WTC11 (cell line): Measurements from ENCODE around the gene RALY. TPM values are rescaled to one million over a fixed set of nuclear protein-coding genes. Genes with fewer than 3 reads are reported as not detected.

Source experiments
- ATAC-seq: fragments of 200-7000 bp; cut with Tn5 transposase; 2 replicates; pipeline ENCODE4 v1.10.0; 2021; ENCODE audit warnings: mild to moderate bottlenecking, moderate library complexity
- CTCF ChIA-PET: fragments of 300-600 bp; sonication (Branson Sonifier 250); formaldehyde crosslinking; loops from one replicate; lab custom pipeline; 2021; ENCODE audit warnings: antibody characterized with exemption; lab: Charles Lee
- POLR2A ChIA-PET: fragments of 350-600 bp; sonication (Branson Sonifier 250); formaldehyde crosslinking; loops from one replicate; lab custom pipeline; 2021; ENCODE audit warnings: antibody characterized with exemption; lab: Charles Lee
- DNase-seq: peaks from one replicate; pipeline ENCODE4 v3.0.0; 2021; ENCODE audit warnings: low spot score
- H3K27ac Mint-ChIP-seq: 2 replicates; pipeline ENCODE4 v1.8.0; 2021; ENCODE audit warnings: mixed read lengths
- H3K27me3 Mint-ChIP-seq: 2 replicates; pipeline ENCODE4 v1.8.0; 2021; ENCODE audit warnings: low read depth, mild to moderate bottlenecking, moderate library complexity, mixed read lengths
- H3K36me3 Mint-ChIP-seq: 2 replicates; pipeline ENCODE4 v1.8.0; 2021; ENCODE audit warnings: mixed read lengths
- H3K4me1 Mint-ChIP-seq: 2 replicates; pipeline ENCODE4 v1.8.0; 2022; ENCODE audit warnings: mixed read lengths
- H3K4me3 Mint-ChIP-seq: 2 replicates; pipeline ENCODE4 v1.8.0; 2021; ENCODE audit warnings: mild to moderate bottlenecking, moderate library complexity, mixed read lengths
- H3K9me3 Mint-ChIP-seq: 2 replicates; pipeline ENCODE4 v1.8.0; 2021; ENCODE audit warnings: mixed read lengths
- ARID4B ChIP-seq: sonication (generic); formaldehyde crosslinking; IDR thresholded peaks from 2 replicates; pipeline ENCODE4 v1.8.0; 2023; ENCODE audit warnings: missing genetic modification reagents, mild to moderate bottlenecking, borderline replicate concordance
- CREB1 ChIP-seq: sonication (generic); formaldehyde crosslinking; IDR thresholded peaks from 2 replicates; pipeline ENCODE4 v1.8.0; 2023; ENCODE audit warnings: mild to moderate bottlenecking, missing genetic modification reagents
- ELF4 ChIP-seq: sonication (generic); formaldehyde crosslinking; IDR thresholded peaks from 2 replicates; pipeline ENCODE4 v1.8.1; 2022; ENCODE audit warnings: low read depth, mild to moderate bottlenecking, moderate library complexity, missing genetic modification reagents
- ESRRA ChIP-seq: sonication (generic); formaldehyde crosslinking; IDR thresholded peaks from 2 replicates; pipeline ENCODE4 v1.8.1; 2022; ENCODE audit warnings: mild to moderate bottlenecking, missing genetic modification reagents, borderline replicate concordance
- FOXK1 ChIP-seq: sonication (generic); formaldehyde crosslinking; IDR thresholded peaks from 2 replicates; pipeline ENCODE4 v1.8.0; 2022; ENCODE audit warnings: mild to moderate bottlenecking, moderate library complexity, missing genetic modification reagents
- HMGA2 ChIP-seq: fragments of 250-450 bp; sonication (Bioruptor Pico); IDR thresholded peaks from 2 replicates; pipeline ENCODE4 v1.4.0; 2021; ENCODE audit warnings: mild to moderate bottlenecking, moderate library complexity
- HMGXB4 ChIP-seq: sonication (generic); formaldehyde crosslinking; IDR thresholded peaks from 2 replicates; pipeline ENCODE4 v1.8.1; 2023; ENCODE audit warnings: mild to moderate bottlenecking, moderate library complexity, missing genetic modification reagents
- IRF2 ChIP-seq: sonication (generic); formaldehyde crosslinking; IDR thresholded peaks from 2 replicates; pipeline ENCODE4 v1.8.0; 2022; ENCODE audit warnings: low read depth, missing genetic modification reagents, borderline replicate concordance
- JUN ChIP-seq: sonication (generic); formaldehyde crosslinking; IDR thresholded peaks from 2 replicates; pipeline ENCODE4 v1.8.0; 2023; ENCODE audit warnings: mild to moderate bottlenecking, missing genetic modification reagents
- MYBL2 ChIP-seq: sonication (generic); formaldehyde crosslinking; IDR thresholded peaks from 2 replicates; pipeline ENCODE4 v1.8.1; 2023; ENCODE audit warnings: mild to moderate bottlenecking, moderate library complexity, missing genetic modification reagents
- SMAD4 ChIP-seq: sonication (generic); formaldehyde crosslinking; IDR thresholded peaks from 2 replicates; pipeline ENCODE4 v1.8.0; 2022; ENCODE audit warnings: mild to moderate bottlenecking, missing genetic modification reagents
- TEAD4 ChIP-seq: sonication (generic); formaldehyde crosslinking; IDR thresholded peaks from 2 replicates; pipeline ENCODE4 v1.8.0; 2022; ENCODE audit warnings: mild to moderate bottlenecking, missing genetic modification reagents
- USF2 ChIP-seq: sonication (generic); formaldehyde crosslinking; IDR thresholded peaks from 2 replicates; pipeline ENCODE4 v1.8.1; 2023; ENCODE audit warnings: mild to moderate bottlenecking, missing genetic modification reagents, moderate library complexity
- ZBTB43 ChIP-seq: sonication (generic); formaldehyde crosslinking; IDR thresholded peaks from 2 replicates; pipeline ENCODE4 v1.8.1; 2023; ENCODE audit warnings: mild to moderate bottlenecking, missing genetic modification reagents
- ZNF138 ChIP-seq: sonication (generic); formaldehyde crosslinking; conservative IDR thresholded peaks from 2 replicates; pipeline ENCODE4 v1.8.1; 2022; ENCODE audit warnings: mild to moderate bottlenecking, moderate library complexity, missing genetic modification reagents
- ZNF281 ChIP-seq: sonication (generic); formaldehyde crosslinking; IDR thresholded peaks from 2 replicates; pipeline ENCODE4 v1.8.0; 2023; ENCODE audit warnings: mild to moderate bottlenecking, missing genetic modification reagents
- total RNA-seq: library from RNA; stranded (reverse); gene quantifications from 3 replicates; pipeline ENCODE4 v1.2.3, GENCODE V29; 2021
- TF ChIP-seq, protein P1 (sequence below): sonication (generic); formaldehyde crosslinking; IDR thresholded peaks from 2 replicates; pipeline ENCODE4 v1.8.0; 2023; ENCODE audit warnings: missing genetic modification reagents
- TF ChIP-seq, protein P2 (sequence below): sonication (generic); formaldehyde crosslinking; IDR thresholded peaks from 2 replicates; pipeline ENCODE4 v1.8.1; 2023; ENCODE audit warnings: mild to moderate bottlenecking, missing genetic modification reagents
- TF ChIP-seq, protein P3 (sequence below): fragments of 250-450 bp; sonication (Bioruptor Pico); IDR thresholded peaks from 2 replicates; pipeline ENCODE4 v1.9.0; 2021; ENCODE audit warnings: mild to moderate bottlenecking, borderline replicate concordance

Gene RALY
- total RNA-seq, 1 experiment from 2014 or later: 164 TPM

GRCh38 chr20:33985830-33986229 is 7.9 kb upstream of the RALY start:
- H3K27me3 Mint-ChIP-seq: no peaks in the 10 kb centered on the region
- H3K4me3 Mint-ChIP-seq: no peak overlapping the region
- H3K9me3 Mint-ChIP-seq: no peaks in the 10 kb centered on the region
- no peak for DNase-seq
- ATAC-seq: no peak
- peaks cover 3% of the 10 kb centered on the region; the same call in 1 of the 2 replicates for H3K36me3 Mint-ChIP-seq
- TF ChIP-seq ZBTB43 (CRISPR knock-in tag): no peak
- TF ChIP-seq ESRRA (CRISPR knock-in tag): no peak
- TF ChIP-seq HMGA2 (CRISPR knock-in tag): no peak
- TF ChIP-seq MYBL2 (CRISPR knock-in tag): no peak
- no peak for TF ChIP-seq ARID4B (CRISPR knock-in tag)
- no peak for TF ChIP-seq ZNF281 (CRISPR knock-in tag)
- no peak for TF ChIP-seq TEAD4
- no peak for TF ChIP-seq SMAD4 (CRISPR knock-in tag)
- TF ChIP-seq, protein P1, sequence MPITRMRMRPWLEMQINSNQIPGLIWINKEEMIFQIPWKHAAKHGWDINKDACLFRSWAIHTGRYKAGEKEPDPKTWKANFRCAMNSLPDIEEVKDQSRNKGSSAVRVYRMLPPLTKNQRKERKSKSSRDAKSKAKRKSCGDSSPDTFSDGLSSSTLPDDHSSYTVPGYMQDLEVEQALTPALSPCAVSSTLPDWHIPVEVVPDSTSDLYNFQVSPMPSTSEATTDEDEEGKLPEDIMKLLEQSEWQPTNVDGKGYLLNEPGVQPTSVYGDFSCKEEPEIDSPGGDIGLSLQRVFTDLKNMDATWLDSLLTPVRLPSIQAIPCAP (CRISPR knock-in tag): no peak
- no peak for TF ChIP-seq FOXK1 (CRISPR knock-in tag)
- TF ChIP-seq ELF4: no peak
- no peak for TF ChIP-seq CREB1 (CRISPR knock-in tag)
- TF ChIP-seq, protein P2, sequence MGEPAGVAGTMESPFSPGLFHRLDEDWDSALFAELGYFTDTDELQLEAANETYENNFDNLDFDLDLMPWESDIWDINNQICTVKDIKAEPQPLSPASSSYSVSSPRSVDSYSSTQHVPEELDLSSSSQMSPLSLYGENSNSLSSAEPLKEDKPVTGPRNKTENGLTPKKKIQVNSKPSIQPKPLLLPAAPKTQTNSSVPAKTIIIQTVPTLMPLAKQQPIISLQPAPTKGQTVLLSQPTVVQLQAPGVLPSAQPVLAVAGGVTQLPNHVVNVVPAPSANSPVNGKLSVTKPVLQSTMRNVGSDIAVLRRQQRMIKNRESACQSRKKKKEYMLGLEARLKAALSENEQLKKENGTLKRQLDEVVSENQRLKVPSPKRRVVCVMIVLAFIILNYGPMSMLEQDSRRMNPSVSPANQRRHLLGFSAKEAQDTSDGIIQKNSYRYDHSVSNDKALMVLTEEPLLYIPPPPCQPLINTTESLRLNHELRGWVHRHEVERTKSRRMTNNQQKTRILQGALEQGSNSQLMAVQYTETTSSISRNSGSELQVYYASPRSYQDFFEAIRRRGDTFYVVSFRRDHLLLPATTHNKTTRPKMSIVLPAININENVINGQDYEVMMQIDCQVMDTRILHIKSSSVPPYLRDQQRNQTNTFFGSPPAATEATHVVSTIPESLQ: no peak
- TF ChIP-seq, protein P3, sequence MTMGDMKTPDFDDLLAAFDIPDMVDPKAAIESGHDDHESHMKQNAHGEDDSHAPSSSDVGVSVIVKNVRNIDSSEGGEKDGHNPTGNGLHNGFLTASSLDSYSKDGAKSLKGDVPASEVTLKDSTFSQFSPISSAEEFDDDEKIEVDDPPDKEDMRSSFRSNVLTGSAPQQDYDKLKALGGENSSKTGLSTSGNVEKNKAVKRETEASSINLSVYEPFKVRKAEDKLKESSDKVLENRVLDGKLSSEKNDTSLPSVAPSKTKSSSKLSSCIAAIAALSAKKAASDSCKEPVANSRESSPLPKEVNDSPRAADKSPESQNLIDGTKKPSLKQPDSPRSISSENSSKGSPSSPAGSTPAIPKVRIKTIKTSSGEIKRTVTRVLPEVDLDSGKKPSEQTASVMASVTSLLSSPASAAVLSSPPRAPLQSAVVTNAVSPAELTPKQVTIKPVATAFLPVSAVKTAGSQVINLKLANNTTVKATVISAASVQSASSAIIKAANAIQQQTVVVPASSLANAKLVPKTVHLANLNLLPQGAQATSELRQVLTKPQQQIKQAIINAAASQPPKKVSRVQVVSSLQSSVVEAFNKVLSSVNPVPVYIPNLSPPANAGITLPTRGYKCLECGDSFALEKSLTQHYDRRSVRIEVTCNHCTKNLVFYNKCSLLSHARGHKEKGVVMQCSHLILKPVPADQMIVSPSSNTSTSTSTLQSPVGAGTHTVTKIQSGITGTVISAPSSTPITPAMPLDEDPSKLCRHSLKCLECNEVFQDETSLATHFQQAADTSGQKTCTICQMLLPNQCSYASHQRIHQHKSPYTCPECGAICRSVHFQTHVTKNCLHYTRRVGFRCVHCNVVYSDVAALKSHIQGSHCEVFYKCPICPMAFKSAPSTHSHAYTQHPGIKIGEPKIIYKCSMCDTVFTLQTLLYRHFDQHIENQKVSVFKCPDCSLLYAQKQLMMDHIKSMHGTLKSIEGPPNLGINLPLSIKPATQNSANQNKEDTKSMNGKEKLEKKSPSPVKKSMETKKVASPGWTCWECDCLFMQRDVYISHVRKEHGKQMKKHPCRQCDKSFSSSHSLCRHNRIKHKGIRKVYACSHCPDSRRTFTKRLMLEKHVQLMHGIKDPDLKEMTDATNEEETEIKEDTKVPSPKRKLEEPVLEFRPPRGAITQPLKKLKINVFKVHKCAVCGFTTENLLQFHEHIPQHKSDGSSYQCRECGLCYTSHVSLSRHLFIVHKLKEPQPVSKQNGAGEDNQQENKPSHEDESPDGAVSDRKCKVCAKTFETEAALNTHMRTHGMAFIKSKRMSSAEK (CRISPR knock-in tag): no peak
- no peak for TF ChIP-seq IRF2 (CRISPR knock-in tag)
- TF ChIP-seq ZNF138: no peak
- no peak for TF ChIP-seq USF2 (CRISPR knock-in tag)
- no peak for TF ChIP-seq HMGXB4 (CRISPR knock-in tag)
- TF ChIP-seq JUN: no peak
- H3K4me1 Mint-ChIP-seq: no peaks in the 10 kb centered on the region
- H3K27ac Mint-ChIP-seq: no peak overlapping the region
- POLR2A ChIA-PET: no interaction called here
- CTCF ChIA-PET: interaction anchor here (1.0 kb wide), 1 partner anchor 19 kb away, joined by 3 read pairs; no protein-coding TSS in a partner anchor
